Right cardiac atrium (tissue), 5 donors: ENCODE results near the gene STX17. TPM values are rescaled to one million over a fixed set of nuclear protein-coding genes. Genes with fewer than 3 reads are reported as not detected.

Experiments used
- ATAC-seq, 2 donors: fragments of 200-7000 bp; cut with Tn5 transposase; one replicate each; pipeline versions ENCODE4 v1.8.0 to v1.9.1; 2020; ENCODE audit warnings: moderate library complexity in 2 of 2, mild to moderate bottlenecking in 1 of 2
- DNase-seq, 3 donors: peaks; one replicate each; pipeline ENCODE4 v3.0.0-alpha.2; 2020
- H3K27ac ChIP-seq: one replicate; pipeline ENCODE4 v1.5.1; 2013; ENCODE audit warnings: mild to moderate bottlenecking, low read length, control low read depth, moderate library complexity
- H3K27me3 ChIP-seq: one replicate; pipeline ENCODE4 v1.6.1; 2013; ENCODE audit not compliant: control insufficient read depth, insufficient read depth
- H3K4me1 ChIP-seq: one replicate; pipeline ENCODE4 v1.6.1; 2013; ENCODE audit warnings: low read length; ENCODE audit not compliant: control insufficient read depth, insufficient read depth
- H3K4me3 ChIP-seq: one replicate; pipeline ENCODE4 v1.5.1; 2013; ENCODE audit warnings: low read length, control low read depth
- H3K9me3 ChIP-seq: one replicate; pipeline ENCODE4 v1.6.1; 2013; ENCODE audit warnings: low read length; ENCODE audit not compliant: control insufficient read depth
- WGBS: extraction: QIAGEN DNeasy Blood & Tissue Kit; methylation state at CpG from one replicate; pipeline ENCODE4 v1.1.7; 2013; 5-methylcytosine and 5-hydroxymethylcytosine counted together
- intact Hi-C, 4 donors: fragments of 100-400 bp; cut with DNase I; formaldehyde crosslinking; loops; one replicate each; pipeline versions ENCODE4 v1.11.0 to v1.14.0; 2022 to 2023
- polyA plus RNA-seq: library from polyadenylated mRNA; stranded (reverse); fragments of 200-250 nt; gene quantifications from one replicate; pipeline ENCODE4 v1.2.3, GENCODE V29; 2013
- total RNA-seq, 4 donors: library from RNA; stranded (reverse); fragmentation: NEBNext Ultra II Directional; extraction: Animal tissue kit (Norgen Biotek cat#: 25700); gene quantifications; one replicate each; pipeline ENCODE4 v1.2.1, GENCODE V29; 2021
- donor health status: healthy with polysubstance abuse.
- donor health status: DM: no; HTN: yes; CAD: no.
- donor health status: DM: no; HTN: no; CAD: no.
- donor health status: DM: no; HTN: yes; CAD: no; lungs with severe emphysema.
- donor health status: DM: yes; HTN: yes; CAD: no.

Gene STX17
- total and polyA plus RNA-seq, 5 donors, result 6.6 to 25.5 (median 23.4) TPM

DNA sequence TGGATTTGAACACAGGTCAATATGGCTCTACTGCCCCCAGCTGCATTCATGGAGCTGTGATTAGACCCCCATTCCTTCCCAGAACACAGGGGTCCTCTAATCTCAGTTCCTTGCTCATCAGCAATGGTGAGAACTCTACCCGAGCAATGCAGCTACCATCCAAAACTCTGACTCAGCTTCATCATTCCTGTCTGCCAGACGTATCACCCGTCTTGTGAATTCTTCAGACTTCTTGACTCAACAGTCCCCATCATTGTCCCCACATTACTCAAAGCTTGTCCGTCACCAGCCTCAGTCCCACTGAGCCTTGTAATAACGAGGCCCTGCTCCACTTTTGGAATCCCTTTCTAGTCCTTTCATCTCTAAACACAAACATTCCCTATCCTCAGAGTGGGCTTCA is 36.3 kb upstream of the STX17 start:
- H3K27ac ChIP-seq, result no peak overlapping the region
- no peak overlapping the region for H3K4me3 ChIP-seq
- no peaks in the 10 kb centered on the region for H3K9me3 ChIP-seq
- WGBS, result 70% methylated on average over 5 of the region's 5 CpGs
- intact Hi-C loops, result no loop called here
- no peaks in the 10 kb centered on the region for H3K27me3 ChIP-seq
- DNase-seq (no peak), ATAC-seq (no peak)
- H3K4me1 ChIP-seq, result peaks cover 1% of the 10 kb centered on the region

DNA sequence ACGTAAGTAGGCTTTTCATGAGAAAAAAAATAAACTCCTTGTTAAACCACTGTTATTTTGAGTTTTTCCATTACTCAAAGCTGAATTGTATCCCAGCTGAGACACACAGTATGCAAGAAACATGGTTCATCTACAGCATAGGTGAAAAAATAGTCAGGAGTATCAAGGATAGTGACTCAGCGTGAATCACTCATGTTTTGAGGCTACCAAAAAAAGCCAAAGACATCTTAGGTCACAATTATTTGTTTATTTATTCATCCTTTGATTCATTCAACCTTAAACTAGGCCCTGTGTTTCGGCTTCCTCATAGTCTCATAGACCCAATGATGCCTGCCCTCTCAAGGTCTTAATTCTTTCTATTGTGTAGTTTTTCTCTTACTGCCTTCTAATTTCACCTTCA is 32.9 kb upstream of the STX17 start:
- Histone ChIP-seq H3K4me1 (no peaks in the 10 kb centered on the region), H3K9me3 (no peaks in the 10 kb centered on the region), H3K4me3 (no peak overlapping the region), H3K27ac (no peak overlapping the region), H3K27me3 (no peaks in the 10 kb centered on the region)
- 89% methylated on average over 3 of the region's 3 CpGs for WGBS
- no peak for ATAC-seq
- no peak for DNase-seq
- intact Hi-C loops, result no loop called here

DNA sequence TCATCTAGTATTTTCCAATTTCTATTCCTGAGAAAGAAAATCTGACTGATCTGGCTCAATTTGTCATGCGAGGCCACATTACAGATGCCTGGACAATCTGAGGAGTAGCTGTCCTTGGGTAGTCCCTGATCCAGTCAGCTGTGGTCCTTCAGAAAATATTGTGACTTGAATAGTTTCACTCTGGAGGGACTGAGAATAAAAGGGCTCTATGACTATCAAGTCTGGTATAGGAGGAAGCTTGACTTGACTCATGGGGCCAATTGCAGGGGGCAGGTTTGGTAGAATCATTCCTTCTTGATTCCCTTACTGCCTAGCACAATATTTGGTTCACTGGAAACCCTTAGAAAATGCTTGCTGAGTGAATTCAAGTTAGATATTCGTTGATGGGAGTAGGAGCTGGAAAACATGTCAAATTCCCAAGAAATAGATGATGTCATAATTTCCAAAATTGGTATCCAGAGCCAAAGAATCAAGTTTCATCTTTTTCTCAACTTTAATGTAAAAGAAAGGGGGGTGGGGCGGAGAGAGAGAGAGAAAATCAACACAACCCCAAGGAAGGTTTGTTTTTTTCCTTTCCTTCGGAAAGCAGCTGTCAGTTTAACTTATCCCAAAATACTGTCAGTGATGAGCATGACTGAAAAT is 32.4 kb upstream of the STX17 start:
- Histone ChIP-seq H3K27me3 (no peaks in the 10 kb centered on the region), H3K4me3 (no peak overlapping the region), H3K4me1 (no peaks in the 10 kb centered on the region), H3K9me3 (no peaks in the 10 kb centered on the region), H3K27ac (no peak overlapping the region)
- no peak for ATAC-seq
- intact Hi-C loops, result no loop called here
- 76% methylated on average over 4 of the region's 4 CpGs for WGBS
- no peak for DNase-seq

DNA sequence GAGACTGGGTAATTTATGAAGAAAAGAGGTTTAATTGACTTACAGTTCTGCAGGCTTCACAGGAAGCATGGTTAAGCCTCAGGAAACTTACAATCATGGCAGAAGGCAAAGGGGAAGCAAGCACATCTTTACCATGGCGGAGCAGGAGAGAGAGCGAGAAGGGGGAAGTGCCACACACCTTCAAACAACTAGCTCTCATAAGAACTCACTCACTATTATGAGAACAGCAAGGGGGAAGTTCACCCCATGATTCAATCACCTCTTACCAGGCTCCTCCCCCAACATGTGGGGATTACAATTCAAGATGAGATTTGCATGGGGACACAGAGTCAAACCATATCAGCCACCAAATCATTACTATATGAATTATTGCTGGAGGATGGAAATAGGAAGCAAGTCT is 30.3 kb upstream of the STX17 start:
- ATAC-seq (no peak), DNase-seq (no peak)
- Histone ChIP-seq H3K27ac (no peak overlapping the region), H3K27me3 (no peaks in the 10 kb centered on the region), H3K9me3 (no peaks in the 10 kb centered on the region), H3K4me1 (no peaks in the 10 kb centered on the region), H3K4me3 (no peak overlapping the region)
- 90% methylated on average over 2 of the region's 2 CpGs for WGBS
- intact Hi-C loops, result no loop called here

DNA sequence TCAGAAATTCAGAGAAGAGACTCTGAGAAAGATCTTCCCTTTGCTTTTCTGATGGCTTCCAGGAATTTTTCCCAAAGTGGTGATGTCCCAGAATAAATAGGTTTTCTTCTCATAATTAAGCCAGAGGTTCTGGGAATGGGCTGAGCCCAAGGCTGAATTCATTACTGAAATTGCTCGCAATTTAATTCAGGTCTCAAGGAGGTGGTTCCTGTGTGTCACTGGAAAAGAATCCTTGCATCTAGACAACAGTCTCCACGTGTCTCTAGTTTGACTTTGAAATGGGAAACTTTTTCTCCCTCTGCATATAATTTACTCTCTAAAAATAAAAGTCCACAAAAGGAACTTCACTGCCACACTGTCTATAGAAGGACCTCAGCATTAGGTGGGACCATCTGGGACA is 27.8 kb upstream of the STX17 start:
- H3K27ac ChIP-seq, result no peak overlapping the region
- ATAC-seq (no peak), DNase-seq (no peak)
- H3K27me3 ChIP-seq, result no peaks in the 10 kb centered on the region
- no peak overlapping the region for H3K4me3 ChIP-seq
- intact Hi-C loops, result no loop called here
- 69% methylated on average over 2 of the region's 2 CpGs for WGBS
- H3K4me1 ChIP-seq, result no peaks in the 10 kb centered on the region
- no peaks in the 10 kb centered on the region for H3K9me3 ChIP-seq

DNA sequence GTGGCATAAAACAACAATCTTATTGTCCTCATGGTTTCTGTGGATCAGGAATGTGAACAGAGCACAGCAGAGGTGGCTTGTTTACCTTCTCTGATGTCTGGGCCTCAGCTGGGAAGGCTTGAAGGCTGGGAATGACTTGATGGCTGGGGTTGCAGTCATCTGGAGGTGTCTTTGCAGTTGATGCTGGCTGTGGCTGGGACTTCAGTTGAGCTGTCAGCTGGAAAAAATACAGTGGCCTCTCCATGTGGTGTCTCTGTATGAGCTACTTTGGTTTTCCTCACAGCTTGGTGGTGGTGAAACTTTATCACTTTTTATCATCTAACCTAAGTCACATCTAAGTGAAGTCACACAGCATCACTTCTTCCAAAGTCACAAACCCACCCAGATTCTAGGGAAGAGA is 24.7 kb upstream of the STX17 start:
- no peaks in the 10 kb centered on the region for H3K4me1 ChIP-seq
- intact Hi-C loops, result no loop called here
- no peaks in the 10 kb centered on the region for H3K27me3 ChIP-seq
- no peaks in the 10 kb centered on the region for H3K9me3 ChIP-seq
- H3K4me3 ChIP-seq, result no peak overlapping the region
- DNase-seq (no peak), ATAC-seq (no peak)
- H3K27ac ChIP-seq, result no peak overlapping the region

DNA sequence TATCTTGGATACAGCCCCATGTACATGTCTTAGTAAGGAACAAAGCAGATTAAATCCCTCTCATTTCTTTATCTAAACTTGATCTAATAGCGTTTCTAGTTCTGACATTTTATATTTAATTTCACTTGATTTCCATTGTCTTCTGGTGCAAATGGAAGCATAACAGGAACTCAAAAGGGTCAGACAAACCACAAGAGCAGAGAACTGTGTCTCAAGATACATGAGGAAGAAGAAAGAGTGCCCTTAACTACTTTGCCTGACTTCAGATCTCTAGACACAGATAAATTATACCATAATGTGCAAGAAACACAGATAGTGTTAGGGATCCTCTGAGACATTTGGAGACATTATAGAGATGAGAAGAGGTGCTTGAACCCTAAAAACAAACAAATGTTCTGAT is 20.7 kb upstream of the STX17 start:
- Histone ChIP-seq H3K4me3 (no peak overlapping the region), H3K27ac (no peak overlapping the region), H3K9me3 (no peaks in the 10 kb centered on the region), H3K4me1 (no peaks in the 10 kb centered on the region), H3K27me3 (no peaks in the 10 kb centered on the region)
- DNase-seq (no peak), ATAC-seq (no peak)
- WGBS, result 49% methylated on average over 1 of the region's 1 CpG
- intact Hi-C loops, result no loop called here

DNA sequence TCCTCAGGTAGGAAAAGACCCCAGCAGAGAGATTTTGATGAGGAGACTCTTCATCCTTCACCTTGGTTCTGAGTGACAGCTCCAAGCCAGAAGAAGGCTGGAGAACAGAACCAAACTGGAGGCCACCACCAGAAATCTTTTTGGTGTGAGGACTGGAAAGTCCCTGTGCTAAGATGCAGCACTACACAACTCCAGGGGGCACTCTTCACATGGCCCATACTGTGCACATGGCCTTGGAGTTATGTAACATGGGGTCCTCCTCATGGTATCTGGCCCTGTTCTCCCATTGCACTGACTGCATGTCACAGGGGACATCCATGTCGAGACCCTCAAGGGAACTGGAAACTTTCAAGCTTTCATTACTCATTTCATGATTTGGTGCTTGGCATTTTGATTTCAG is 17.3 kb upstream of the STX17 start:
- Histone ChIP-seq H3K4me1 (no peaks in the 10 kb centered on the region), H3K4me3 (no peak overlapping the region), H3K9me3 (no peaks in the 10 kb centered on the region), H3K27me3 (no peaks in the 10 kb centered on the region), H3K27ac (no peak overlapping the region)
- 94% methylated on average over 1 of the region's 1 CpG for WGBS
- DNase-seq (no peak), ATAC-seq (no peak)
- intact Hi-C loops, result no loop called here

DNA sequence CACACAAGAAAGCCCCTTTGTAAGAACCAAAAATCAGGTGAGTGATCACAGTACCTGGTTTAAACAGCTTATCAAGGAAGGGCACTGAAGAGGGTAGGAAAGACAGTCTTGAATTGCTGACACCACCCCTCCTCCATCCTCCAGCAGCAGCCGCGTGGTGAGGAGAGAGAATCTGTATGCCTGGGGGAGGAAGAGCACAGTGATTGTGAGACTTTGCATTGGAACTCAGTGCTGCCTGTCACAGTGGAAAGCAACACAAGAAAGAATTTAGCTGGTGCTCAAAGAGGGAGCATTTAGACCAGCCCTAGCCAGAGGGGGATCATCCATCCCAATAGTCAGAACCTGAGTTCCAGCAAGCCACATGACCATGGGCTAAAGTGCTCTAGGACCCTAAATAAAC is 11.6 kb upstream of the STX17 start:
- no peaks in the 10 kb centered on the region for H3K27me3 ChIP-seq
- DNase-seq (no peak), ATAC-seq (no peak)
- H3K27ac ChIP-seq, result no peak overlapping the region
- no peaks in the 10 kb centered on the region for H3K9me3 ChIP-seq
- intact Hi-C loops, result no loop called here
- WGBS, result 43% methylated on average over 2 of the region's 2 CpGs
- no peaks in the 10 kb centered on the region for H3K4me1 ChIP-seq
- no peak overlapping the region for H3K4me3 ChIP-seq

DNA sequence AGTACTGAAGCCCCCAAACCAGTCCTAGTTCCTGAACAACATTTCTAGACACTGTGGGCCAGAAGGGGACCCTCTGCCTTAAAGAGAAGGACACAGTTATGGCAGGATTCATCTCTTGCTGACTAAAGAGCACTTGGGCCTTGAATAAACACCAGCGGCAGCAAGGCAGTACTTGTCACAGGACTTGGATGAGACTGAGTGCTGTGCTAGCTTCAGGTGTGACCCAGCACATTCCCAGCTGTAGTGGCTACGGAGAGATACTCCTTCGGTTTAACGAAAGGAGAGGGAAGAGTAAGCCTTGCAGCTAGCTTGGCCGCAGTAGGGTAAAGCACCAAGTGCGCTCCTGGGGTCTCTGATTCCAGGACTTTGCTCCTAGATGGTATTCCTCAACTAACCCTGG is 10.9 kb upstream of the STX17 start:
- Histone ChIP-seq H3K27me3 (no peaks in the 10 kb centered on the region), H3K4me3 (no peak overlapping the region), H3K27ac (no peak overlapping the region), H3K4me1 (no peaks in the 10 kb centered on the region), H3K9me3 (no peaks in the 10 kb centered on the region)
- ATAC-seq, result no peak
- DNase-seq, result no peak
- intact Hi-C loops, result no loop called here
- 94% methylated on average over 6 of the region's 6 CpGs for WGBS

DNA sequence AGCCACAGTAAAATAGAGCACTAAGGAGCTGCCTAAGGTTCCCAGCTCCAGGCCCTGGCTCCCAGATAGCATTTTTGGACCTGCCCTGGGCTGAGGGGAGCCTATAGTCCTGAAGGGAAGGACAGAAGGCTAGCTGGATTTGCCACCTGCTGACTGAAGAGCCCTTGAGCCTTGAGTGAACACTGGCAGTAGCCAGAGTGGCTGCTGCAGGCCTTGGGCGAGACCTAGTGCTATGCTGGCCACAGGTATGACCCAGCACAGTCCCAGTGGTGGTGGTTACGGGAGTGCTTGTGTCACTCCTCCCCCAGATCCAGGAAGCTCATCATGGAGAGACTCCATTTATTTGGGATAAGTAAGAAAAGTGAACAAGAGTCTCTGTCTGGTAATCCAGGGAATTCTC is 10.3 kb upstream of the STX17 start:
- ATAC-seq (no peak), DNase-seq (peak in 1 of 3 donors; percentile 27)
- no peak overlapping the region for H3K27ac ChIP-seq
- intact Hi-C loops, result no loop called here
- no peak overlapping the region for H3K4me3 ChIP-seq
- H3K9me3 ChIP-seq, result no peaks in the 10 kb centered on the region
- 91% methylated on average over 2 of the region's 2 CpGs for WGBS
- H3K4me1 ChIP-seq, result no peaks in the 10 kb centered on the region
- no peaks in the 10 kb centered on the region for H3K27me3 ChIP-seq

DNA sequence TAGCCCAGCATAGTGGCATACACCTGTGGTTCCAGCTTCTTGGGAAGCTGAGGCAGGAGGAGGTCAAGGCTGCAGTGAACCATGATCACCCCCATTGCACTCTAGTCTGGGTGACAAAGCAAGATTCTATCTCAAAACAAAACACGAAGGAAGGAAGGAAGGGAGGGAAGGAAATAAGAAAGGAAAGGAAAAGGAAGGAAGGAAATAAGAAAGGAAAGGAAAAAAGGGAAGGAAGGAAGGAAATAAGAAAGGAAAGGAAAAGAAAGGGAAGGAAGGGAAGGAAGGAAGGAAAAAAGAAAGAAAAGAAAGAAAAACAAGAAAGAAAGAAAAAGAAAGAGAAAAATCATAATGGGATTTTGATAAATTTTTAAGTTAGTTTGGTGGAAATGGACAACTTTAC is 3.1 kb upstream of the STX17 start:
- Histone ChIP-seq H3K4me3 (no peak overlapping the region), H3K27ac (no peak overlapping the region), H3K4me1 (no peaks in the 10 kb centered on the region), H3K27me3 (no peaks in the 10 kb centered on the region), H3K9me3 (no peaks in the 10 kb centered on the region)
- 74% methylated on average over 1 of the region's 1 CpG for WGBS
- no peak for ATAC-seq
- intact Hi-C loops, result loop anchor here in 2 of 4 donors (10.0 kb wide), 1 partner anchor 79 kb away; the partner anchor contains the start of gene NR4A3 (in 2 of the 2)
- DNase-seq, result no peak
